C4-2B (cell line): ENCODE data around the gene PIAS3.
A peak's percentile ranks its signal among the peaks of the same experiment; 100 is the strongest.
"Not testable (repeated sequence)": the region's sequence is repeated elsewhere in the genome, so short reads cannot be mapped to it uniquely, and the experiment has no call there.

ENCODE experiments used
- H3K27ac ChIP-seq: fragments of 450-650 bp; 2 replicates; pipeline ENCODE4 v1.5.1; 2017
- ZFX ChIP-seq: fragments of 450-650 bp; IDR thresholded peaks from 2 replicates; pipeline ENCODE4 v1.6.1; 2017
- TF ChIP-seq, protein P1 (sequence below): fragments of 450-650 bp; conservative IDR thresholded peaks from 2 replicates; pipeline ENCODE4 v1.5.1; 2017; ENCODE audit warnings: mild to moderate bottlenecking

Gene PIAS3

DNA sequence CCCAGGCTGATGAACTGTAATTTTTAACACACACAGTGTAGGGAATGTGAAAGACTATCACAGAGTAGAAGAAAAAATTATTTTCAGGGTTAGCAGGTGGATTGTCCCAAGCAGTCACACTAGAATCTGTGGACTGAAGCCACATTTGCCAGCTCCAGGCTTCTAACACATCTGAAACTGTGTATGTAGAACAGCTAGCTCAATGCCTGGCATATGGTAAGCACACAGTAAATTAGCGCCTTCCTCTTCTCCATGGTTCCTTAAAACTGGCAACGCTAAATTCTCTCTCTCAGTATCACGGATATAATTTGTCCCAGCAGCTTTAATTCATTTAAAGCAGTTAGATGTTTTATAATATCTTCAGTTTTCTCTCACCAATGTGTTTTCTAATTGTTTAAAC, 15.8 kb downstream of the PIAS3 start:
- H3K27ac ChIP-seq, result no peak overlapping the region
- no peak for TF ChIP-seq ZFX
- TF ChIP-seq, protein P1, sequence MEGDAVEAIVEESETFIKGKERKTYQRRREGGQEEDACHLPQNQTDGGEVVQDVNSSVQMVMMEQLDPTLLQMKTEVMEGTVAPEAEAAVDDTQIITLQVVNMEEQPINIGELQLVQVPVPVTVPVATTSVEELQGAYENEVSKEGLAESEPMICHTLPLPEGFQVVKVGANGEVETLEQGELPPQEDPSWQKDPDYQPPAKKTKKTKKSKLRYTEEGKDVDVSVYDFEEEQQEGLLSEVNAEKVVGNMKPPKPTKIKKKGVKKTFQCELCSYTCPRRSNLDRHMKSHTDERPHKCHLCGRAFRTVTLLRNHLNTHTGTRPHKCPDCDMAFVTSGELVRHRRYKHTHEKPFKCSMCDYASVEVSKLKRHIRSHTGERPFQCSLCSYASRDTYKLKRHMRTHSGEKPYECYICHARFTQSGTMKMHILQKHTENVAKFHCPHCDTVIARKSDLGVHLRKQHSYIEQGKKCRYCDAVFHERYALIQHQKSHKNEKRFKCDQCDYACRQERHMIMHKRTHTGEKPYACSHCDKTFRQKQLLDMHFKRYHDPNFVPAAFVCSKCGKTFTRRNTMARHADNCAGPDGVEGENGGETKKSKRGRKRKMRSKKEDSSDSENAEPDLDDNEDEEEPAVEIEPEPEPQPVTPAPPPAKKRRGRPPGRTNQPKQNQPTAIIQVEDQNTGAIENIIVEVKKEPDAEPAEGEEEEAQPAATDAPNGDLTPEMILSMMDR, result no peak

DNA sequence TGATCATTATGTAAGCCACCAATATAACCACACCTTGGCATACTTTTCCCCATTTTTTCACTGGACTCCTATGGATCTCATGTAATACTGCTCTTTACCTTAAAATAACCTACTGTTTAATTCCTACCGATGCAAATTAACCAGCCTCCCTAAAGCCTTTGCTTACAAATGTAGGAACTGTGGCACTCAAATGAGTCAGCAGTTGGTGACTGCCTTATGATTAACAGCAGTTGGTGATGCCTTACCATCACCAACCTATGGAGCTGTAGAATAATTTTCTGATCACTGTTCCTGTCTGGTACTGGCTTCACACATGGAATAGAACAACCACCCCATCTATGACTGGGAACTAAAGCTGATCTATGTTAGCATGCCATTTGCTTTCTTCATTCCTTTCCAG, 21.2 kb downstream of the PIAS3 start:
- no peak overlapping the region for H3K27ac ChIP-seq
- TF ChIP-seq ZFX, result no peak
- TF ChIP-seq, protein P1, result no peak

DNA sequence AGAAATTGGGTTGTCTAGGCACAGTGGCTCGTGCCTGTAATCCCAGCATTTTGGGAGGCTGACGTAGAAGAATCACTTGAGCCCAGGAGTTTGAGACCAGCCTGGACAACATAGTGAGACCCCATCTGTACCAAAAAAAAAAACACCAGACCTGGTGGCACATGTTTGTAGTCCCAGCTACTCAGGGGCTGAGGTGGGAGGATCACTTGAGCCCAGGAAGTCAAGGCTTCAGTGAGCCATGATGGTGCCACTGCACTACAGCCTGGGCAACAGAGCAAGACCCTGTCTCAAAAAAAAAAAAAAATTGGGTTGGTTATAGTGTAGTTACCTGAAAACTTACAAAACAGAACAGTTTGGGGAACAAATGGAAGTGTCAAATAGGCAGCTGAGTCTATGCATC, 28.1 kb downstream of the PIAS3 start:
- not testable (repeated sequence) for H3K27ac ChIP-seq

DNA sequence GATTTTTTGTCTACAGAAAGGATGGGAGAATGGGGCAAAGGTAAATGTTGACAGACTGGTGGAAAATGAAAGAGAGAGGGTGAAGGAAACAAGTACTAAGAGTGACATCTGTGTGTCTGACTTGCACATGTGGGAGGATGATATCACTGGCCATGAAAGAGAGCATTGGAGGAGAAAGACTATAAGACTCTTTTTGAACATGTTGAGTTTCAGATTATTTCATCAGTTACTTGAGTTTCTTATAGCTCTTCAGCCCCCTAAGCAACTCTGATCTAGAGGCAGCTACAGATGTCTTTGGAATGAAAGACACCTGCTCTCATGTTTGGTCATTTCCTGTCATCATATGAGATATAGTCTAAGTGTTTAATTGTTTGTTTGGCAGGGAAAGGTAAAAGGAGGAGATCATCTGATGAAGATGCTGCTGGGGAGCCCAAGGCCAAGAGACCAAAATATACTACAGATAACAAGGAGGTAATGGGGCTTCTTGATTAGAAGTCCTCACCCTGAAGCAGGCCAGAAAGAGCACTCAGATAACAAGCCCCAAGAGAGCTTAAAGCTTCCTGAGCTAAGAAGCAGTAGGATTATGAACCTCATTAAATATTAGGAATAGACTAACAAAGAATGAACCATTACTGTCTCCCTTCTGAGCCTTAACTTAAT, 30.4 kb downstream of the PIAS3 start:
- H3K27ac ChIP-seq, result no peak overlapping the region
- TF ChIP-seq, protein P1, result no peak
- TF ChIP-seq ZFX, result no peak

DNA sequence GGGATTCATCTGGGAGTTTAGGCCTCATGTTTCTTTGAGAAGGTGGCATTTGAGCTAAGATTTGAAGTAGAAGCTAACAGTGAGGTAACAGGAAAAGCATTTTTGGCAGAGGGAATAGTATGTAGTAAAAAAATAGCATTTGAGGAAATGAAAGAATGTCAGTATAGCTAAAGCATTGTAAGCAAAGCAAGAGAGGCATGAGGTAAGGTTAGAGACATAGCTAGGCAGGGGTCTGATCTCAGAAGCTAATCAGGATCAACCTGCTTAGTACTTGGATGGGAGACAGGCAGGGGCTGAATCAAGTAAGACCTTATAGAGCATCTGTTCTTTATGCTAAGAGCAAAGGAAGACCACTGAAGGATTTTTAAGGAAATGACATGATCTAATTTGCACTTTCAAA, 30.9 kb downstream of the PIAS3 start:
- TF ChIP-seq, protein P1, result no peak
- no peak for TF ChIP-seq ZFX
- no peak overlapping the region for H3K27ac ChIP-seq

DNA sequence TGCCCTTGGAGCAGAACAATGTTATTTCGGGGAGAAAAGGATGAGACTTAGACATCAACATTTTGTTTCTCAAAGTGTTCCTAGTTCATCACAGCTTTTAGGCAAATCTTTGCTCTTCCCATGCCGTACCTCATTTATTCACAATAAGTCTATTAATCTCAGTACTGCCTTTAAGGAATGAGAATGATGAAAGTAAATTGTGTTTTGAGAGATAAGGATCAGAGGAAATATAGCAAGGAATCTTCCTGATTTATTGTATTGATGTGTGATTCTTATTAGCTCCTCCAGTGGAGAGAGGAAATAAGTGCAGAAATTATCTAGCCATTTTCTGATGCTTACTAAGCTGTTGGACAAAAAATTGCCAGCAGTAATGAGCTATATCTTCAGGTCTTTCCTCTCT, 32.9 kb downstream of the PIAS3 start:
- no peak overlapping the region for H3K27ac ChIP-seq
- TF ChIP-seq, protein P1, result no peak; the same call in 1 of the 2 replicates
- TF ChIP-seq ZFX, result no peak

DNA sequence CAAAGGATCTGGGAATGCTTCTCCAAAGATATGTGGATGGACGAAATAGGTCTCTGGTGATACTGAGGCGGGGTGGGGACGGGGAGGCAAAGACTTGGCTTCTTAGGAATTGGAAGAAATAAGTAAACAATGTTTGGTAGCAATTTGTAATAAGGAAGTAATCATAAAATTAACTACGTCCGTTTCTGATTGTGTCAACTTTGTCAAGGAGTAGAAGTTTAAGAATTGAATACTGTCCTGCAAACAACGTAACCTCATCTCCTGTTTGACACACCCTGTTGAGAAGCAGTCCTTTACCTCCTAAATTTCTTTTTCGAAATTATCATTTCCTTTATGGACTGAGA, 34.4 kb downstream of the PIAS3 start:
- H3K27ac ChIP-seq, result peak overlapping the region; percentile 81
- TF ChIP-seq, protein P1, result no peak
- no peak for TF ChIP-seq ZFX
